Activated CD4-positive, alpha-beta T cell treated with anti-CD3 and anti-CD28 coated beads, Interleukin-2, Interleukin-6, amounts not matched to agents 100 ng/mL and 50 ng/mL, durations not matched to agents 16 hours and 8 hours (primary cell): Measurements from ENCODE around the gene PPID.
A peak's percentile ranks its signal among the peaks of the same experiment; 100 is the strongest.
"Not testable (repeated sequence)": the region's sequence is repeated elsewhere in the genome, so short reads cannot be mapped to it uniquely, and the experiment has no call there.

Experiments
- DNase-seq: peaks from one replicate; pipeline ENCODE4 v3.0.0-alpha.2; 2020

Gene PPID

GRCh38 chr4:158722917-158723793 is at the start of gene PPID:
Gene PPID, minus strand, starts transcription at chr4:158723396. Its CDS starts 108 bp downstream, at chr4:158723288.
- DNase-seq, result peak; percentile 91

GRCh38 chr4:158771776-158772175 is 48.6 kb upstream of the PPID start:
- DNase-seq, result no peak

- no peak for DNase-seq
Observed at GRCh38 chr4:158770671-158771070, 47.5 kb upstream of the PPID start.

GRCh38 chr4:158769175-158769921 is 46.2 kb upstream of the PPID start:
- peak; percentile 56 for DNase-seq

- DNase-seq, result peak; percentile 74
Observed at GRCh38 chr4:158768555-158769174, 45.5 kb upstream of the PPID start, which contains the start of gene FNIP2. Gene FNIP2, plus strand, starts transcription at chr4:158769026. Its CDS starts 187 bp downstream, at chr4:158769213.

- no peak for DNase-seq
Observed at GRCh38 chr4:158767451-158767850, 44.3 kb upstream of the PPID start.

- DNase-seq, result no peak
Observed at GRCh38 chr4:158766434-158767044, 43.3 kb upstream of the PPID start.

- DNase-seq, result no peak
Observed at GRCh38 chr4:158763462-158763861, 40.3 kb upstream of the PPID start.

GRCh38 chr4:158762553-158762952 is 39.4 kb upstream of the PPID start:
- no peak for DNase-seq

- peak; percentile 32 for DNase-seq
Observed at GRCh38 chr4:158760866-158761265, 37.7 kb upstream of the PPID start.

GRCh38 chr4:158759539-158759938 is 36.3 kb upstream of the PPID start:
- not testable (repeated sequence) for DNase-seq

- no peak for DNase-seq
Observed at GRCh38 chr4:158758703-158759102, 35.5 kb upstream of the PPID start.

GRCh38 chr4:158758142-158758541 is 34.9 kb upstream of the PPID start:
- DNase-seq, result no peak

GRCh38 chr4:158756588-158756987 is 33.4 kb upstream of the PPID start:
- DNase-seq, result no peak

GRCh38 chr4:158755819-158756218 is 32.6 kb upstream of the PPID start:
- not testable (repeated sequence) for DNase-seq

- DNase-seq, result no peak
Observed at GRCh38 chr4:158754385-158755180, 31.4 kb upstream of the PPID start.

- DNase-seq, result no peak
Observed at GRCh38 chr4:158750379-158750778, 27.2 kb upstream of the PPID start.

- not testable (repeated sequence) for DNase-seq
Observed at GRCh38 chr4:158746537-158746936, 23.3 kb upstream of the PPID start.

- no peak for DNase-seq
Observed at GRCh38 chr4:158741326-158742021, 18.3 kb upstream of the PPID start.

GRCh38 chr4:158739600-158739999 is 16.4 kb upstream of the PPID start:
- no peak for DNase-seq

GRCh38 chr4:158738866-158739265 is 15.7 kb upstream of the PPID start:
- DNase-seq, result no peak
